Panc1 (cell line): Measurements from ENCODE around the gene RNF41.

Experiments
- CTCF ChIP-seq: fragments of 450-650 bp; IDR thresholded peaks from 2 replicates; pipeline ENCODE4 v1.5.1; 2017; ENCODE audit warnings: mild to moderate bottlenecking
- POLR2AphosphoS5 ChIP-seq: IDR thresholded peaks from 2 replicates; pipeline ENCODE4 v1.6.1; 2012; ENCODE audit warnings: mild to moderate bottlenecking, low read depth, low read length, moderate library complexity
- SIN3A ChIP-seq: IDR thresholded peaks from 2 replicates; pipeline ENCODE4 v1.6.1; 2012; ENCODE audit warnings: low read depth, mild to moderate bottlenecking, low read length, moderate library complexity, borderline replicate concordance; ENCODE audit not compliant: insufficient read depth
- TCF7L2 ChIP-seq: IDR thresholded peaks from 2 replicates; pipeline ENCODE4 v1.6.1; 2011; ENCODE audit warnings: mild to moderate bottlenecking, low read depth, low read length, inconsistent platforms

GRCh38 chr12:56257071-56257470, 35.3 kb upstream of the RNF41 start:
- TF ChIP-seq SIN3A, result no peak
- no peak for TF ChIP-seq CTCF
- no peak for TF ChIP-seq POLR2AphosphoS5
- TF ChIP-seq TCF7L2, result no peak
